ENCODE results near the gene TREML4. TPM values are rescaled to one million over a fixed set of nuclear protein-coding genes. Genes with fewer than 3 reads are reported as not detected.

The TREML4 gene
- total and polyA plus RNA-seq, 2 of the 8 experiments (the other 6 are each of a cell fraction or from before 2014, with no cell fraction given): not detected

DNA sequence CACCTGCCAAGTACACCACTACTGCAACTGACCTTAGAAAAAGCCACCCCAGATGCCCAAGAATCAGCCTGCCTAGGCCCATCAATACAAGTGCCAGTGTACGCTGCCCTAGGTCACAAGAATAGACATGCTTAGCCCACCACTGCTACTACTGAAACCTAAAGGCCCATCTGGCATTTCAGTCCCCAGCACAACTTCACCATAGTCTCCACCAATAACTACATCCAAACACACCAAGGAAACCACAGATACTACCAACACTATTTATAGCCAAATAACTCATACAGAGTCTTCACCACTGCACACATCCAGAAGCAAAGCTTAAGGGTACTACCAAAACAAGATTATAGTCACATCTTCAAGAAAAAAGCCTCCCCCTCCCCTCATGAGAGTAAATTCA, 28.2 kb downstream of the TREML4 start (continued):
- no peak for TF ChIP-seq CHD7 (IDR thresholded peaks at IDR 0.05; ENCODE audit: insufficient replicate concordance, low read length)
- no peak for TF ChIP-seq POLR2A (IDR thresholded peaks at IDR 0.05; ENCODE audit: control extremely low read depth in 1 of 2, low read depth in 2 of 2, low read length in 2 of 2)
- TF ChIP-seq E2F6 (IDR thresholded peaks at IDR 0.05): no peak
- TF ChIP-seq KDM5A (IDR thresholded peaks at IDR 0.05; ENCODE audit: low read length): no peak
